GM18520 (cell line): Measurements from ENCODE around the gene GAS2.

ENCODE experiments used
- ATAC-seq: cut with Tn5 transposase; IDR thresholded peaks from one replicate; pipeline ENCODE4 v1.9.1; 2021; ENCODE audit not compliant: unreplicated experiment

The GAS2 gene

GRCh38 chr11:22671751-22672150 lies 5.3 kb downstream of the GAS2 start:
- ATAC-seq = no peak

- ATAC-seq = no peak
Measured at GRCh38 chr11:22674470-22675439, 8.3 kb downstream of the GAS2 start.

DNA sequence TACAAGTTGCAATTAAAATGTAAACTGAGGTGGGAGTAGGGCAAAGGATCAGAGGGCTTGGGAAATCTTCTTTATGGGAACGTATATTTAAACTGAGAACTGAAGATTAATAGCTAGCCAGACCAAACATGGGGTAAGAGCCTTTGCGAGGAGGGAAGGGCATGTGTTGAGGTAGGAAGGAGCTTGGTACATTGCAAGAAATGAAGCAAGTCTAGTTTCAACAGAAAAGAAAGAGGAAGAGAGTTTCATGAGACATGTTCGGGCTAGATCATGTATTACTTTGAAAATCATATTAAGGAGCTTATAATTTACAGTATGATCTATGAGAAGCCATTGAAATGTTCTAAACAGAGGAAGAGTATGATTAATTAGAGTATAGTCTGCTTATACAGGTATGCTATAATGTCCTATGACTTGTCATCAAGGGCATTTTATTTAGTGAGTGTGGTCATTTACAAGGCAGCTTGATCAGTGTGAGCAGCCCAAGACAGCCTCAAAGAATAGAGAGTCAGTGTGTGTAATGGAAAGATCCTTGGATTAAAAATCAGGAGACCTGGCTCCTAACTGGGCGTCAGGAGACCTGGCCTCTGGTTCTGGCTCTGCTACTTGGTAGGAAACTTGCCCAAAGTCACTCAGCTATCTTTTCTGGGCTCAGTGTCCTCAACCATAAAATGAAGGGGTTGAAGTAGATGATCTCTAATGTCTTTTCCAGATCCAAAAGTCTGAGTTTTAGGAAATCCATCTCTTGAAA lies 10.9 kb downstream of the GAS2 start:
- no peak for ATAC-seq

DNA sequence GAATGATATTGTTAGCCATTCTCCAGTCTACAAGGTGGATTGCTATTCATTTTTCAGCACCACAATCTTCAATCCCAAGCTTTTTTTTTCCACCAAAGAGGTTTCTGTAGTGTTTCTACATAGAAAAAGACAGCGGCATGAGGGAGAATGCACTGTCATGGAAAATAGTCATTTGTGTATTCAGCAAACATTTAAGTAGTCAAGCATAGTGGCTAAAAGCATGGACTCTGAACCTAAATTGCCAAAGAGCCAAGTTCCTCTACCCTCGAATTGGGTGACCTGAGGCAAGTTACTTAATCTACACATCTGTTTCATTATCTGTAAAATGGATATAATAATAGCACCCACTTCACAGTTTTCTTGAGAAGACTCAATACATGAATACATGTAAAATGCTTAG lies 14.2 kb downstream of the GAS2 start:
- ATAC-seq = no peak

GRCh38 chr11:22681281-22681812 lies 14.9 kb downstream of the GAS2 start:
- no peak for ATAC-seq

DNA sequence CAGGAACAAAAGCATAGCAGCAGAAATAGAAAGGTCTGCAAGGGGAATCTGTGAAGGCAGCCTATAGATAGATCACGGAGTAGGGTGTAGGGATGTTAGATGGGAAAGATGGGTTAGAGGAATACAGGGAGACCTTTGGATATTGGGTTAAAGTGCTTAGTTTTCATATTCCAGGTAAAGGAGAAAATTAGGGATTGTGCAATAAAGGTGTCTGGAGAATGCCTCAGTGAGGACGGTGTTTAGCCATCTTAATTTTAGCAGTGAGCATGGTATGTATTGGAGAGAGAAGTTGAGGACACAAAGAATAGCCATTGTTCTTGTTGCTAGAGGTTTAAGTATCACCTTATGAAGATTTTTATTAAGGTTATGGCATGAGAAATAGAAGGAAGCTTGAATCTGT lies 17.7 kb downstream of the GAS2 start:
- no peak for ATAC-seq

DNA sequence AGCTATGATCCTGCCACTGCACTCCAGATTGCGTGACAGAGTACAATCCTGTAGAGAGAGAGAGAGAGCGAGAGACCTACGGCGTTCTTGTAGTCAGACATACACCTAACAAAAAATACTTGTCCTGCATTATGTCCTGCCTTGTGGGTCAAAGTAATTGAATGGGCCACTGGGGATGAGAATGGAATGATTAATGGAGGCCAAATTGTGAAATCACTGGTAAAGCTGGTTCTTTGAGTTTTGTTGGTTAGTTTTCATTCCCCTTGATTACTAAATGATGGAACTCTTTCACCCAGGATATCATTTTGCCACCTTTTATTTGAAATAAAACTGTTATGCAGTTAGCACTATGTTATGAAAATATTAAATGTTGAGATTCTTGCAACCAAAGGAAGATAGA lies 18.7 kb downstream of the GAS2 start:
- no peak for ATAC-seq

DNA sequence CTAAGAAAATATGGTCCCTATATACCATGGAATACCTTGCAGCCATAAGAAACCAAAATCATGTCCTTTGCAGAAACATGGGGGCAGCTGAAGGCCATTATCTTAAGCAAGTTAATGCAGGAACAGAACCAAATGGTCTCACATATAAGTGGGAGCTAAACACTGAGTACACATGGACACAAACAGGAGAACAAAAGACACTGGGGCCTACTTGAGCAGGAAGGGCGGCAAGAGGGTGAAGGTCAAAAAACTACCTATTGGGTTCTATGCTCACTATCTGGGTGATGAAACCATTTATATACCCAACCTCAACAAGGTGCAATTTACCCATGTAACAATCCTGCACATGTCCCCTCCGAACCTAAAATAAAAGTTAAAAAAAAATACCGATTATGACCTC lies 22.5 kb downstream of the GAS2 start:
- ATAC-seq = no peak

- ATAC-seq = no peak
Measured at GRCh38 chr11:22690257-22690656, 23.8 kb downstream of the GAS2 start.

DNA sequence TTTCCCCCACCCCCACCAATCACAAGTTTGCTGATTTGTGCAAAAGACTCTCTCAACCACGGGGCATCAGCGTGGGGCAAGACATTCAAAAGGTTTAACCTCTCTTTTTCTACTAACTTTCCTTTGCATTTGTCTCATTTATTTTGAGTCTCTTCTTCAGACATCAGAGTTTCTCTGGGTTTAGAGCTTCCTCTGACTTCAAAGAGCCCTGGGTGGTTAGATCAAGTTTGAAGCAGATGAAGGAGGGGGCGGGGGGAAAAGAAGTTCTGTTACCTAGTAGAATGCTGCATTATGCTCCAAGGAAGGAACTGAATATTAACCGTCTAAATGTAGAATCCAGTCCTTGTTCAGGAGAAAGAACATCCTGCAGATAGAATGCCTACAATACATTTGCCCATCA lies 24.5 kb downstream of the GAS2 start:
- ATAC-seq = no peak

DNA sequence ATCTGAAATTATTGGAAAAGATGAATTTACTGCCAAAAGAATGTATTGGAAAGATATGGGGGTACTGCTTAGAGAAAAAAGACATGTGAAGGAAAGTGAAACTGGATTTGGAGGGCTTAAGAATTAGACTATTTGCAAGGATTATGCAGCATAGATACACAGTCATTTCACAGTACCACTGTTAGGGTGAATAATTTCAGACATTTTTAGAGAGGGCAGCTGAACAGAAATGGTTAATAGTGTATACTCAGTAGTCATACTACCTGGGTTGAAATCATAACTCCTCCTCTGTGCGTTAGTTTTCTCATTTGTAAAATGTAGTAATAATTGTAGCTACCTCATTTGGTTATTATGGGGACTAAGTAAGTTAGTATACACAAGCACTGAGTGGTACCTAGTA lies 33.0 kb downstream of the GAS2 start:
- no peak for ATAC-seq

- no peak for ATAC-seq
Measured at GRCh38 chr11:22702031-22702430, 35.6 kb downstream of the GAS2 start.

- no peak for ATAC-seq
Measured at GRCh38 chr11:22703040-22703439, 36.6 kb downstream of the GAS2 start.

DNA sequence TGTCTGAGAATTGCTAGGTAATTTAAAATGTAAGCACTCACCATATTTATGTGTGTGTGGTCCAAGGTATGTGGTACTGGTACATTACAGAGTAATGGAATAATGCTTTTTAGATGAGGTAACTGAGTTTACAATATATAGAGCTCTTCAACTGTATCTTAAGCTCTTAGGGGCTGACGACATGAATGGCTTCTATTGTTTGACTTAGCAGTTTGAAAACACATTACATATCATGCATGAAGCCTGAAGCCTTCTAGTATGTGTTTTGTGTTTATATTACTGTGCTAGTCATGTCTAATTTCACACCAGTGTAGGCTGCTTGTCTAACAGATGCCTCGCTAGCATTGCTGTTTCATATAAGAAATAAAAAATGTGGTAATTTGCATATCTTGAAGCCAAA lies 37.2 kb downstream of the GAS2 start:
- ATAC-seq = no peak

- ATAC-seq = no peak
Measured at GRCh38 chr11:22707119-22707899, 40.9 kb downstream of the GAS2 start.

- ATAC-seq = no peak
Measured at GRCh38 chr11:22711071-22711770, 44.8 kb downstream of the GAS2 start.

DNA sequence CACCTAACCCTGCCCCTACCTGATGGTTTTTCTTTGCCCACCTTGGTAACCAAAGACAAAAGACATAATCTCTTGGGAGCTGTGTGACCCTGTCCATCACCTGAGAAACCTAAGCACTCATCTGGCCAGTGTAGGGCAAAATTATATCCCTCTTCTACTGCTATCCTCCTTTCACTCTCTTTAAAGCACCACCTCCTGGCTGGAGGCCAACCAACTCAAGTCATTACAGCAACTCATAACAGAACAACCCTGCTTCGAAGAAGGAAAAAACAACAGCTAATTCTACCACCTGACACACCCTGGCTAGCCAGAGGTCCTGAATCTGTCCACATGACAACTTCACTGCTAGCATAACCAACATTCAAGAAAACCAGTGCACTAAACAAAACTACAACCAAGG lies 45.5 kb downstream of the GAS2 start:
- no peak for ATAC-seq

- ATAC-seq = no peak
Measured at GRCh38 chr11:22713336-22713735, 46.9 kb downstream of the GAS2 start.

- ATAC-seq = no peak
Measured at GRCh38 chr11:22715971-22716370, 49.6 kb downstream of the GAS2 start.

DNA sequence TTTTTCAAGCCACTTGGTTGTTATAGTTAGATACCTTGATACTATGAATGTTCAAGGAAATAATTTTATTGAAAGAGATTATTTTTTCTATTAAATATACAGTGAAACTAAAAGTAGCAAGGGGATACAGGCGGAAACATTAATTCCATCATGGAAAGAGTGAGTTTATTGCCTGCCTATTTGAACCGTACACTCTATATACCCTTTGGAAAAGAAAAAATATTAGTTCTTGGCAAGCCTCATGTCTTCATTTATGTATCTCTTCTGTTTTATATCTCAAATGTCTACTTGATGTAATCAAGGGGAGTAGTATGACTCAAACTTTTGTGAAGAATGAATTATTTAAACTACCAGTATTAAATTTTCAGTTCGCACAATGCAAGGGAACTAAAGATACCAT lies 54.0 kb downstream of the GAS2 start:
- ATAC-seq = no peak

DNA sequence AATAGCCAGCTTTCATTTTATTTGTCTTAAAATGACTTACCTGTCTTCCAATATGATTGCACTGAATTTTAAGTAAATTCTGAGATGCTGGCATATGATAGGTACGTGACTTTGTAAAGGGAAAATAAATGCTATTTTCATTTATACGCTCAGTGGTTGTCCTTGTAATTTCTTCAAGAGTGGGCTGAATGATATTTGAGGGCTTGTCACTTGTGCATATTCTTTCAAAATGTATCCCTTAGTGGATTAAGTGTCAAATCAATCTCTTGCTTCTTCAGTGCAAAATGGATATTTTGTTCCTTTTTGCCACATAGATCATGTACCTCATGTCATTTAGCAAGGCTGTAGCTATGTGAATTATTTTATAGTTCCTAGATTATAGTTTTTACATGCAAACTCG lies 56.9 kb downstream of the GAS2 start:
- ATAC-seq = no peak
